ENCODE data around the gene ZNF358.

ZNF358 gene

GRCh38 chr19:7504684-7505083, 11.2 kb upstream of the ZNF358 start:
- no peak for TF ChIP-seq TAF1 (IDR thresholded peaks at IDR 0.05; ENCODE audit: borderline replicate concordance, insufficient read depth, low read length)
- TF ChIP-seq REST (IDR thresholded peaks at IDR 0.05; ENCODE audit: insufficient read depth in 1 of 2, low read depth in 2 of 2, low read length in 2 of 2), result no peak
- no peak for TF ChIP-seq FOXP2 (optimal IDR thresholded peaks at IDR 0.05; ENCODE audit: borderline replicate concordance, extremely low read depth, extremely low read length, insufficient read depth)
- no peak for TF ChIP-seq POLR2AphosphoS5 (IDR thresholded peaks at IDR 0.05; ENCODE audit: low read depth, low read length)
- no peak for TF ChIP-seq SIN3A (IDR thresholded peaks at IDR 0.05; ENCODE audit: borderline replicate concordance, insufficient read depth, low read length)

- TF ChIP-seq SIN3A (IDR thresholded peaks at IDR 0.05; ENCODE audit: borderline replicate concordance, insufficient read depth, low read length) (no peak), TAF1 (IDR thresholded peaks at IDR 0.05; ENCODE audit: borderline replicate concordance, insufficient read depth, low read length) (no peak), REST (IDR thresholded peaks at IDR 0.05; ENCODE audit: insufficient read depth in 1 of 2, low read depth in 2 of 2, low read length in 2 of 2) (no peak), FOXP2 (optimal IDR thresholded peaks at IDR 0.05; ENCODE audit: borderline replicate concordance, extremely low read depth, extremely low read length, insufficient read depth) (no peak), POLR2AphosphoS5 (IDR thresholded peaks at IDR 0.05; ENCODE audit: low read depth, low read length) (no peak)
Observed at GRCh38 chr19:7505288-7505681, 10.6 kb upstream of the ZNF358 start.

- TF ChIP-seq POLR2AphosphoS5 (IDR thresholded peaks at IDR 0.05; ENCODE audit: low read depth, low read length) (no peak), TAF1 (IDR thresholded peaks at IDR 0.05; ENCODE audit: borderline replicate concordance, insufficient read depth, low read length) (no peak), REST (IDR thresholded peaks at IDR 0.05; ENCODE audit: insufficient read depth in 1 of 2, low read depth in 2 of 2, low read length in 2 of 2) (peak; percentile 42 to 83; a peak in 2 of 4 replicates)
Observed at GRCh38 chr19:7505682-7506384, 10.1 kb upstream of the ZNF358 start.

- no peak for TF ChIP-seq POLR2AphosphoS5 (IDR thresholded peaks at IDR 0.05; ENCODE audit: low read depth, low read length)
- TF ChIP-seq TAF1 (IDR thresholded peaks at IDR 0.05; ENCODE audit: borderline replicate concordance, insufficient read depth, low read length), result peak; percentile 29; the same call in 1 of the 2 replicates
- no peak for TF ChIP-seq SIN3A (IDR thresholded peaks at IDR 0.05; ENCODE audit: borderline replicate concordance, insufficient read depth, low read length)
Observed at GRCh38 chr19:7506385-7507328, 9.2 kb upstream of the ZNF358 start.

- TF ChIP-seq POLR2AphosphoS5 (IDR thresholded peaks at IDR 0.05; ENCODE audit: low read depth, low read length) (no peak), SIN3A (IDR thresholded peaks at IDR 0.05; ENCODE audit: borderline replicate concordance, insufficient read depth, low read length) (no peak), TAF1 (IDR thresholded peaks at IDR 0.05; ENCODE audit: borderline replicate concordance, insufficient read depth, low read length) (no peak), FOXP2 (optimal IDR thresholded peaks at IDR 0.05; ENCODE audit: borderline replicate concordance, extremely low read depth, extremely low read length, insufficient read depth) (peak; percentile 24), REST (IDR thresholded peaks at IDR 0.05; ENCODE audit: insufficient read depth in 1 of 2, low read depth in 2 of 2, low read length in 2 of 2) (0 out of 4 replicates have a peak, but pooled peaks of 1 of the 2 experiments have one; percentile 42)
Observed at GRCh38 chr19:7507884-7508283, 8.0 kb upstream of the ZNF358 start.

Data from PFSK-1 (cell line).